ENCODE data around the gene GINS3. TPM values are rescaled to one million over a fixed set of nuclear protein-coding genes. Genes with fewer than 3 reads are reported as not detected.

GINS3 gene
- total RNA-seq, 1 experiment from 2014 or later = 7.6 TPM

- no peak for ATAC-seq
- BruUV-seq (replicated peaks) = no TSS peak
These were observed 17.2 kb downstream of the GINS3 start for GRCh38 chr16:58409316-58409973.

GRCh38 chr16:58411336-58411735 lies 19.1 kb downstream of the GINS3 start:
- intact Hi-C loops (cut with micrococcal nuclease; ENCODE audit: unreplicated experiment) = no loop called here
- TF ChIP-seq SIN3A (IDR thresholded peaks at IDR 0.05; ENCODE audit: borderline replicate concordance, insufficient read depth, low read depth, low read length) (no peak), CTCF (IDR thresholded peaks at IDR 0.05) (no peak), POLR2AphosphoS5 (IDR thresholded peaks at IDR 0.05; ENCODE audit: low read depth, low read length) (no peak), TCF7L2 (IDR thresholded peaks at IDR 0.05; ENCODE audit: low read depth, low read length) (no peak), REST (IDR thresholded peaks at IDR 0.05; ENCODE audit: insufficient read depth in 1 of 2, low read depth in 2 of 2, low read length in 1 of 2) (no peak)
- BruUV-seq (replicated peaks) = no TSS peak
- no peak overlapping the region for H3K4me3 ChIP-seq (ENCODE audit: low read depth in 2 of 2, low read length in 2 of 2)
- H3K27me3 ChIP-seq (ENCODE audit: control insufficient read depth, insufficient read depth, low read length) = no peaks in the 10 kb centered on the region
- no peaks in the 10 kb centered on the region for H3K9me3 ChIP-seq (ENCODE audit: control insufficient read depth, insufficient read depth, low read depth, low read length)
- no peaks in the 10 kb centered on the region for H3K36me3 ChIP-seq (ENCODE audit: control insufficient read depth, insufficient read depth, low read length)
- DNase-seq (ENCODE audit: low read depth, low spot score) (no peak), ATAC-seq (no peak)
- H3K27ac ChIP-seq (ENCODE audit: low read length) = no peak overlapping the region
- in situ Hi-C loops (cut with HindIII; ENCODE audit: low pct_unique_long_range_greater_than_20kb, low sequenced_read_pairs) = no loop called here
- POLR2A ChIA-PET = interaction anchor here (0.7 kb wide), 1 partner anchor 13 kb away, joined by 8 read pairs; no protein-coding TSS in a partner anchor
- no peaks in the 10 kb centered on the region for H3K4me1 ChIP-seq (ENCODE audit: control insufficient read depth, insufficient read depth, low read length)
- CTCF ChIA-PET = no interaction called here

More at GRCh38 chr16:58409316-58409973, 17.2 kb downstream of the GINS3 start:
- no peak overlapping the region for H3K4me3 ChIP-seq (ENCODE audit: low read depth in 2 of 2, low read length in 2 of 2)
- no peaks in the 10 kb centered on the region for H3K4me1 ChIP-seq (ENCODE audit: control insufficient read depth, insufficient read depth, low read length)
- DNase-seq (ENCODE audit: low read depth, low spot score) = no peak
- TF ChIP-seq POLR2AphosphoS5 (IDR thresholded peaks at IDR 0.05; ENCODE audit: low read depth, low read length) = no peak
- TF ChIP-seq REST (IDR thresholded peaks at IDR 0.05; ENCODE audit: insufficient read depth in 1 of 2, low read depth in 2 of 2, low read length in 1 of 2) = no peak
- TF ChIP-seq CTCF (IDR thresholded peaks at IDR 0.05) = no peak
- no peak for TF ChIP-seq SIN3A (IDR thresholded peaks at IDR 0.05; ENCODE audit: borderline replicate concordance, insufficient read depth, low read depth, low read length)
- TF ChIP-seq TCF7L2 (IDR thresholded peaks at IDR 0.05; ENCODE audit: low read depth, low read length) = no peak
- H3K27ac ChIP-seq (ENCODE audit: low read length) = no peak overlapping the region
- CTCF ChIA-PET = no interaction called here
- in situ Hi-C loops (cut with HindIII; ENCODE audit: low pct_unique_long_range_greater_than_20kb, low sequenced_read_pairs) (no loop called here), intact Hi-C loops (cut with micrococcal nuclease; ENCODE audit: unreplicated experiment) (no loop called here)
- H3K9me3 ChIP-seq (ENCODE audit: control insufficient read depth, insufficient read depth, low read depth, low read length) = no peaks in the 10 kb centered on the region
- no peaks in the 10 kb centered on the region for H3K36me3 ChIP-seq (ENCODE audit: control insufficient read depth, insufficient read depth, low read length)
- no peaks in the 10 kb centered on the region for H3K27me3 ChIP-seq (ENCODE audit: control insufficient read depth, insufficient read depth, low read length)
- POLR2A ChIA-PET = no interaction called here
